Superior temporal gyrus (tissue), 1 donor: ENCODE data around the gene TRRAP.

ENCODE experiments used
- DNase-seq: peaks from one replicate; pipeline ENCODE4 v3.0.0-alpha.2; 2016; ENCODE audit errors: extremely low spot score

TRRAP gene

GRCh38 chr7:98946389-98946788, 68.1 kb downstream of the TRRAP start:
- no peak for DNase-seq

GRCh38 chr7:98949336-98950044, 71.2 kb downstream of the TRRAP start:
- DNase-seq = peak; percentile 74

- no peak for DNase-seq
These were observed 77.7 kb downstream of the TRRAP start for GRCh38 chr7:98955992-98956391.

- DNase-seq = no peak
These were observed 78.1 kb downstream of the TRRAP start for GRCh38 chr7:98956469-98956868.

- no peak for DNase-seq
These were observed 78.6 kb downstream of the TRRAP start for GRCh38 chr7:98956937-98957336.

GRCh38 chr7:98957766-98958165, 79.4 kb downstream of the TRRAP start:
- DNase-seq = no peak

GRCh38 chr7:98958968-98959367, 80.6 kb downstream of the TRRAP start:
- DNase-seq = no peak

GRCh38 chr7:98963305-98963704, 85.0 kb downstream of the TRRAP start:
- no peak for DNase-seq

- no peak for DNase-seq
These were observed 86.3 kb downstream of the TRRAP start for GRCh38 chr7:98964596-98964995.

GRCh38 chr7:98968621-98969020, 90.3 kb downstream of the TRRAP start:
- no peak for DNase-seq

GRCh38 chr7:98969386-98969785, 91.1 kb downstream of the TRRAP start:
- no peak for DNase-seq

GRCh38 chr7:98970016-98970615, 91.8 kb downstream of the TRRAP start:
- DNase-seq = no peak

GRCh38 chr7:98970805-98971204, 92.5 kb downstream of the TRRAP start:
- DNase-seq = no peak

- DNase-seq = no peak
These were observed 95.9 kb downstream of the TRRAP start for GRCh38 chr7:98974205-98974604.

GRCh38 chr7:98974906-98975816, 96.8 kb downstream of the TRRAP start:
- no peak for DNase-seq

GRCh38 chr7:98976396-98977185, 98.3 kb downstream of the TRRAP start:
- DNase-seq = no peak

- DNase-seq = no peak
These were observed 100.3 kb downstream of the TRRAP start for GRCh38 chr7:98978672-98979071.

GRCh38 chr7:98981701-98982100, 103.4 kb downstream of the TRRAP start:
- no peak for DNase-seq

GRCh38 chr7:98982686-98983085, 104.4 kb downstream of the TRRAP start:
- DNase-seq = no peak

- no peak for DNase-seq
These were observed 105.8 kb downstream of the TRRAP start for GRCh38 chr7:98984126-98984525.

- DNase-seq = no peak
These were observed 107.1 kb downstream of the TRRAP start for GRCh38 chr7:98985406-98985805.

- no peak for DNase-seq
These were observed 107.6 kb downstream of the TRRAP start for GRCh38 chr7:98985945-98986344.
